Dermis microvascular lymphatic vessel endothelial cell (primary cell): ENCODE data around the gene SINHCAF. TPM values are rescaled to one million over a fixed set of nuclear protein-coding genes. Genes with fewer than 3 reads are reported as not detected.

Source experiments
- DNase-seq, 2 donors: peaks; one replicate each; pipeline versions ENCODE4 v3.0.0 to v3.0.0-alpha.2; 2010; ENCODE audit warnings: low read depth in 2 of 2
- total RNA-seq: library from RNA; depleted of rRNA; stranded (reverse); fragments of >200 nt; gene quantifications from 2 replicates; pipeline ENCODE4 v1.2.1, GENCODE V29; 2014

The SINHCAF gene
- total RNA-seq, 1 donor from 2014 or later: 43.0 TPM

DNA sequence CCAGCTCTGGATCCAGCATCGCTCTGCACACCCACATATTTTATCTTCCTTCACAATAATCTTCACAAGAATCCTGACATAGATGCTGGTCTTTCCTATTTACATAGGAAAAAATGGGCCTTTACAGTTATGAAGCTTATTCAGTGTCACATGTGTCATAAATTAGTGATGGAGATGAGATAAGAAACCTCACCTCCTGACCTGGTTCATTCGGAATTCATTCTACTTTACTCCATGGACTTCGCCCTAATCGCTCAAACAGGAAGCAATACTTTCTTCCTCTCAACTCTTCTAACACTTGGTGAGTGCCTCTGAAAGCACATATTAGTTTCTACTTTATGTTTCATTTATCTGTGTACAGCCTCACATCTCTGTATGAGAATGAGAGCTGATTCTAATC, 12.0 kb upstream of the SINHCAF start:
- no peak for DNase-seq

DNA sequence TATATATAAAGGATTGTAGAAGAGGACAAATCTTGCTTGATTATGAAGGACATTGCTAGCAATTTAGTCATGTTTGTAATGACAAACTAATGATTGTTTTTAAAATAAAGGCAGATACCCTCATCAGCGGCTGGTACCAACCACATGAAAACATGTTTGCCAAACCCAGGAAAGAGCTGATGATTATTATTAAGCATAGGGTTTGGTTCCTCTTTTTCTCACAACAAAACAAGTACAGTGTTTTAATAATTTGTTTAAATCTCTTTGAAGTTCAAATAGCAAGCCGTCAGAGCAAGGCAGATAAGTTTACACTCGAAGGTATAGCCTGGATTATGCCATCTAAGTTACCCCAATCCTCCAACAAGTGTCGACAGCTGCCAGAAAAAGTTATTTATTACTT, 5.3 kb upstream of the SINHCAF start:
- no peak for DNase-seq

DNA sequence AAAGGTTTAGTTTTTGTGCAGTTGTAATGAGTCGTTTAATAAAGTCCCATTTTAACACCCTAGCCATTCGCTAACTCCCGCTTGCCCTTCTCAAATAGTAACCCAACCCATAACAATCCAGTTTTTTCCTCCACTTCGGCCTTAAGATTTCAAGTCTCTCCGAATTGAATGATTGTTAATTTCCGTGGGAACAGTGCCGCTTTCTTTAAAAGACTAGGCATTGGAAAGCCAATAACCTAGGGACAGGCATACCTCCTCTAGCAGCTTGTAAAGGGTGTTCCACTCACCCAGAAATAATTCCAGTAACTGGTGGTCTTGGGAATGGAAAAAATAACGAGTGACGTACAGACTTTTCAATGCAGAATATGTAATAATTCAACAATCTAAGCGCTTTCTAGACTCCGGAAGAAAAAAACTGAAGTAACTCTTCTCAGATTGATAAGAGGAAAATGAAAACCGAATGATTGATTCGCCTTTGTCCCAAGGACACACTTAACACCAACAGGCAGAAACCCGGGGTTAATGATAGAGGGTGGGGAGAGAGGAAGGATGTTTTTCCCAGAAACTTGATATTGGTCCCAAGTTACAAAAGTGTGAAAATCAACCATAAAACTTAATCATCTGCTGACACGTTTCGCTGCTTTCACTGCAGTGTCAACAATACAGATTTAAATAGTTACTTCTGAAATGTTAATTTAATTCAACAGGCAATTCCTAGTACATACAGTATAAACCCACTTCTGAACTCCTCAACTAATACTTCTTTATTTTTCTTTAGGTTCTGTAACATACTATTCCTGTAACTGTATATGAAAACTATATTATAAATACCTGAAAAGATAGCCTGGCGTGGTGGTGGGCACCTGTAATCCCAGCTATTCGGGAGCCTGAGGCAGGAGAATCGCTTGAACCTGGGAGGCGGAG, 1.0 kb upstream of the SINHCAF start:
- DNase-seq: no peak

DNA sequence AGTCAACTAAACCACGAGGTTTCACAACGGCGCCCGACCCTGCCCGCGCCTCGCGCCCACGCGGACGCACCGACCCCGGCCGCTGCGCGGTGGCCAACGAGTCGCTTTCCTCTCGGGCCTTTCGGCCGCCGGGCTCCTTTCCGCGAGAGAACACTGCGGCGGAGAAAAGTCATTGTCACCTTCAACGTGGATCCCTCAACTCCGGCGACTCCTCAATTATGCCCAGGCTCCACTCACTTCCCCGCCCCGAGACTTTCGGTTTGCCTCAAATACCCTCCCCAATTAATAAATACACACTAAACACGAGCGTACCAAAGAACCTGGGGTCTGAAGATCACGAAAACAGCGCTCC, 450 bp downstream of the SINHCAF start:
- DNase-seq: no peak

DNA sequence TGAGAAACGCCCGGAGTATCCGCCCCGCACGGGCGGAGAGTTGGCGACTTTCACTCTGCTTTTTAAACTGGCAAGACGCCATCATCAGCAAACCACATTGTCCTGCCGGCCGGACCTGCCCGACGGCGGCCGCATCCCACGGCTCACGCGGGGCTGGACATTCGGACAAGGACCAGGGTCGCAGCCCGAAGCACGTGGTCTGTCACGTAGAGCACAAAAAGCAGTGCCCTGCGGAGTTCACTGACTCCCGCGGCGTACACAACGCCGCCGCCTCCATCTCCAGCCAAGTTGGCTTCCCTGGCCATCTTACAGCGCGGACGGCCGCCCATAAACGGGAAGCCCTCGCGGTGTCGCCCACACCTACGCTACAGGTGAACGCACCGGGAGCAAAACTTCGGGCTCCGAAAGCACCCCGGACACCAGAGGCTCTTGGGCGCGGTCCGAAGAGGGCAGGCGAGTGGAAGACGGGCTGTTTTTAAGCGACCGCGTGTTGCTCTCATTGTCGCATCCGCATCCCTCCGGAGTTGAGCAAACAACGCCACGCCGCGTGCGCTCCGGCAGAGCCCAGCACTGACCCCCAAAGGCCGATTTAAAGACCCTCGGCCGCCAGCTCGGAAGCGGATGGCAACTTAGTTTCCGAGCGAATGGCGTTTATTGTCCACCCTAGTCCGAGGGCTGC, 966 bp downstream of the SINHCAF start:
- DNase-seq: peak; percentile 51 to 63

DNA sequence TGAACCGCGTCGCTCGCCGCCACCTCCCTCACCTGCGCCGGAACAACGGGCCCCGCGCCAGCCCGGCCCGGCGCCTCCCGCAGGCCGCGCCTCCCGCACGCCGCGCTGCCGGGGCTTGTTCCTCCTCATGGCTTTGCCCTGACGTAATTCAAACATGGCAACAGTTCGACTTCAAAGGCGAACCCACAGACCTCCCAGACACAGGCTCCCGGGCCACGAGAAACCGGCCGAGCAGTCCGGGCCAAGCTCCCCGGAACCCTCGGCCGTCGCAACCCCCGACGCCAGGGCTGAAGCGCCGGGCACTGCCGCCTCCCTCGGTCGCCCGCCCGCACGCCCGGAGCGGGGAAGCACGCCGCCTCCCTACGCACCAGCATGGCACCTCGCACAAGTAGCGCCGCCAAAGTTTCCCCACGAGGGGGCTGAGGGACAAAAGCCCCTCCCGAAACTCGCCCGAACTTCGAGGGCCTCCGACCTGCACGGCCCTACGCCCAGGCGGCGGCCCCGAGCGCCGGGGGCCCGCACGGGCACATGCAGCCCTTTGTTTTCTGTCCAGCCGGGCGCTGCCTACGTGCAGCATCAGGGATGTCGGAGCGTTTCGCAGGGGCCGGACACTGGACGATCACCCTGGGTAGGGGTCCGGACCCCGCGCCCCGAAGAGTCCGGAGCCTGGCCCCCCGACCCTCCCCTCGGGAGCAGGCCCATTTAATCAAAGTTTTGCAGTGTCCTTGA, 1.7 kb downstream of the SINHCAF start:
- peak; percentile 61 to 81 for DNase-seq

DNA sequence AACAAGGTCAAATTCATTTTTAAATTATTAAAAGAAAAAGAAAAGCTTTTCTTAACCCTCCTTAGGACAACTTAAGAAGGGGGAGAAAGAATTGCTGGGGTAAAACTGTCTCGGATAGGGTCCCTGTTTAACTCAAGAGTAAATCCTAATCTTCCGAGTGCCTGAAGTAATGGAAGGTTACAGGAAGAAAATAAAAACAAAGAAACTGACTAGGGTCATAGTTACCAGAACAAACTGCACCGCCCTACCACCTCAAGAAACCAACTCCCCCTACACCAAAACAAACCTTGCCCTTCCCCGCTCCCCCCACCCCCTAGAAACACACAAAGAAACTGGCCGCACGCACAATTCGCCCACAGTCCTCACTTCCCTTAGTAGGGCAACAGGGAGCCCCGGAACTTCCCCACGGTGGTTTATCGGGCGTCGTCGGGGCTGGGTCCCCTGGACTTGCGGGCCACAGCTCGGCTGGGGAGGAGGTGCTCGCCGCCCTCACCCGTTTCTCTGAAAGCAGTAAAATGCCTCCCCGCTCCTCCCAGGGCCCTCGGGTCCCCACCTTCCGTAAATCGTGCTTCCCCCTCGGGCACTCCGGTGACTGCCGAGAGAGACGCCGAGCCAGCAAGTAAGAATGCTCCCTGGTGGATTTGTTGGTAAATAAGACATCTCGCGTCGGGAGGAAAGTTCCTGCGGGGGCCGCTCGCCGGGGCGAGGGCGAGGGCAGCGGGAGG, 2.4 kb downstream of the SINHCAF start:
- peak in 1 of 2 donors; percentile 23 for DNase-seq

DNA sequence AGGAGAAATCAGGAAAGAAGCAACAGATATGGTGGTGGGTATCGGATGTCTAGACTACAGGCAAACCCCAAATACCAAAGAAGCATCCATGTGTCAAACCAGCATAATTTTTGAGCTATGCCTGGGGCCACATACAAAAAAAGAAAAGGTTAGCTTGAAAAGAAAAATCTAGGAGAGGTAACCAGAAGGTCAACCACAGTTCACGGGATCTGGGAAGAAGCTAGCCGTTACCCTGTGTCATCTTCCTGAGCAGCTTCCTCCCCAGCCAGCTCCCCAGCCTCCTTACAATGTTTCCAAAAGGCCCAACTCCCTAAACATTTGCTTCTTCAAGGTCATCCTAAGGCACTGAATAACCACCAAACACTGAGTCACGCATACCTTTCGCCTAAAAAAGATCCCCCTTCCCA, 3.1 kb downstream of the SINHCAF start:
- DNase-seq: peak in 1 of 2 donors; percentile 57

DNA sequence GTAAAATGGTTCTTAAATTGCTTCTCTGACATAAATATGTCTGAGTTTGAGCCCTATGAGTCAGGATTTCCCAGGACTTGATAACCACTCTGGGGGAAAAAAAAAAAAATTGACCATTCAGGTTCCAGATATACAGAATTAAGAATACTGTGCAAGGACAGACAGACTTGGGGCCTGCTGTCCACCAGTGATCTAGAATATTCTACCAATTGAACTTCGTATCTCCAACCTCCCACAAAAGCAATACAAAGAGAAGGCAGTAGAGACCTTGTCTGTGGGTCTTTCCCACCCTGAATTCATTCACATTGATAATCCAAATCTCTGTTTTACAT, 4.1 kb downstream of the SINHCAF start:
- DNase-seq: peak in 1 of 2 donors; percentile 41

DNA sequence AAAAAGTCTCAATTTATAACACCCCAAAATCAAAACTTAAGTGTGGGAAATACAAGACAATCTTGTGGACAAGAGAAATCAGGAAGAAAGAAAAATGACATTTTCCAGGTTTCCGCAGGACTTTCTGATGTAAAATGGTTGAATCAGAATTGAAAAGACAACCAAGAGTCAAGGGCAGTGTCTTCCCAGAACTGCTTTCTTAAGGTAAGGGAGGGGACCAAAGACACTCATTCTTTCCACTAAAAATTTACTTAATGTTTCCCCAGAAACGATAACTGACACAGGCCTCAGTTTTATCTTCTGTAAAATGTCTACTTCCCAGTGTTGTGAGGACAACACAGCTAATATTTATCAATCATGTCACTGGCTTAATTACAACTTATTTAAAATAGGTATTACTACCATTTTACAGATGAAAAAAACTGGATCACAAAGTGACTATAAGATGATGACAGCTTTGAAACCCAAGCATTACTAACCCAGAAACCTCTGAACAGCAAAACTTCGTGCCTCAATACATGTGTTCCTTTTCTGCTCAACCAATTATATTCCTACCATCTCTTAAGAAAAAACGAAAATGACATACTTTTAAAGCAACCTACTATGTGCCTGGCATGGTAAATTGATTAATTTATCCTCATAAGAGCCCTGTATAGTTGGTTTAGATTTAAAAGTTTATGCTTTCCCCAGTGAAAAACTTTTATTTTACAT, 4.6 kb downstream of the SINHCAF start:
- DNase-seq: no peak

DNA sequence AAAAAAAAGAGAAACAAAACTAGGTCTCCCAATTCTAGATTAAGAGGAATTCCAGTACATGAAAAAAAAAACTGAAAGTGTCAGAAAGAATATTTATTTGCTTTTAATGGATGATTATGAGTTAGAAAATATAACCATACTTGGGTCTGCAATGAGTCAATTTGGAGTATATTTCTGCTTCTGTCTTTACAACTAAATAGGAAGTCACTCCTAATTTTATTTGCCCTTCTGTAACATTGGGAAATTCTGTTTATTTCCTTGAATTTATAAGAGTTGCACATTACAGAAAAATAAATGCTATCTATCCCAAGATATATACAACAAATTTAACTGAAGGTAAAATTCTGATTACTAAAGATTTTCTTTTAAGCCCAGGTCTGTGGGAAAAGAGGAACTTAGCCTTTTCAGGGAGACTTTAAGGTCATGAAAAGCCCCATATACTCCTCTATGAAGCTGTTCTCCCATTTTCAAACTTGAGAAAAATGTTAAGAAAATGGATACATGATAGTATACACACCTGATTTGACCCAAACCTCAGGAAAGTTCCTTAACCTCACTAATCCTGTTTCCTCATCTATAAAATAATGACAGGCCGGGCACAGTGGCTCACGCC, 7.2 kb downstream of the SINHCAF start:
- DNase-seq: no peak

DNA sequence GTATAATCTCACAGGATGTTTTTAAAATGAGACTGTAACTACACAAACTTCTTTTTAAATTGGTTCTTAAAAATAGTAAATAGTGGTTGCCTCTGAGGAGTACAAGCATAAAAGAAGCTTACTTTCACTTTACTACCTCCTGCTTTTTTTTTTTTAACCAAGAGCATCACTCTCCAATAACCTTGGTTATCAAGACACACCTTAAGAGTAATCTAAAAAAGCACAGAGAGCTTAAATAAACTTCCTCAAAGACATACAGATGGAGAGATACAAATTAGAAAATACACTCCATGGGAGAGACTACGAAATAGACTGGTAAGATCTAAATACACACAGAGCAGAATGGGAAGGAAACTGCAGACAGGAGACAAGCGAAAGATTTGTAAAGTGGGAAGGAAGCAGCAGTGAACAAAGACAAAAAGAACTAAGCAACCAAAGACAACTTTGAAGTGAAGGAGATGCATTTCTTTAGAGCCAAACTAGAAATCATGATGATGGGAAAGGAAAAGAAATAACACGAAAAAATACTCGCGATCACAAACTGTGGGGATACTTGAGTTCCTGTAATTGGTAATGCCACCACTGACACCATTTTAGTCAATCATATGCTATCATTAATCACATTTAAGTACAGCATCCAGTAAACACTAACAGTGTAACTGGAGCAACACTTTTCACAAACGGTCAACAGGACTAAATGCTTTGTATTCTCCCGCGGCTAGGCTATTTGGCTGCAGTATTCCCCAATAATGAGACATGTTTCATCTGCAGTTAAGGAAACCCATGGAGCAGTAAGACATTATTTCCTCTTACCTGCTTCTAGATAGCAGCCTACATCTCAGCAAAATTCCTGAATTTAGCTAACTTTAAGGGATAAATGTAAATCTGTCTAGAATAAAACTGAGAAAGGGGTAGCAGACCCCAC, 8.2 kb downstream of the SINHCAF start:
- peak in 1 of 2 donors; percentile 31 for DNase-seq

DNA sequence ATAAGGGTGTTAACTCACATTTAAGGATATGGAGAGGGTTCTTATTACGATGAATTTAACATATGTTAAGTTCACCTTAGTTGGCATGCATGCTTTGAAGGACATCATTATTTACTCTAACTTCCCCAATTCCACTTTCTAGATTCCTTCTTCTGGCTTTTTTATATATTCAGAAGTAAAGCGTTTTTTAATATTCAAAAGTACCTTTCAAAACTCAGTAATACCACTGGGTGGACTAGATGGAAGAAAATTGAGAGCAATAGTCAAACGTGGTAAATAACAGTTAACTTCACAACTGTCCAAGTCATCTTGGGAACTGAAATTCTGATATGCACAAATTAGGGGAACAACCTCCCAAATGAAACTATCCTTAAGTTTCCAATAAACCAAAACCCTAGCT, 9.1 kb downstream of the SINHCAF start:
- DNase-seq: no peak

DNA sequence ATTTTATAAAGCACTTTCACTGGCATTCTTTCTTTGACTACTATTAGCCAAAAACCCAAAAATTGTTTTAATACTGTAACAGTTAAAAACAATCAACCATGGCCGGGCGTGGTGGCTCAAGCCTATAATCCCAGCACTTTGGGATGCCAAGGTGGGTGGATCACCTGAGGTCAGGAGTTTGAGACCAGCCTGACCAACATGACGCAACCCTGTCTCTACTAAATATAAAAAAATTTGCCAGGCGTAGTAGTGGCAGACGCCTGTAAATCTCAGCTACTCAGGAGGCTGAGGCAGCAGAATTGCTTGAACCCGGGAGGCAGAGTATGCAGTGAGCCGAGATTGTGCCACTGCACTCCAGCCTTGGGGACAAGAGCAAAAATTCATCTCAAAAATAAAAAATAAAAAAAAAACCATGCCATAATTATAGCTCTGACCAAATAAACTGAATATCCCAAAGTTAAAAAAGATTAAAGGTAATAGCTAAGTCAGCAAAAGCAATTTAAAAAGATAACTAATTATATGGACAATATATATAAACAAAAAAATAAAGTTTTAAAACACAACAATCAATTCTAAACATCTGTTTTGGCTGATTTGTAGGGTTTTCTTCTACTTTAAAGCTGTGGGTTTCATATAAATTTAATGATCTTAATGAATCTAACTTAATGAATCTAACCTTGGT, 10.0 kb downstream of the SINHCAF start:
- DNase-seq: no peak

DNA sequence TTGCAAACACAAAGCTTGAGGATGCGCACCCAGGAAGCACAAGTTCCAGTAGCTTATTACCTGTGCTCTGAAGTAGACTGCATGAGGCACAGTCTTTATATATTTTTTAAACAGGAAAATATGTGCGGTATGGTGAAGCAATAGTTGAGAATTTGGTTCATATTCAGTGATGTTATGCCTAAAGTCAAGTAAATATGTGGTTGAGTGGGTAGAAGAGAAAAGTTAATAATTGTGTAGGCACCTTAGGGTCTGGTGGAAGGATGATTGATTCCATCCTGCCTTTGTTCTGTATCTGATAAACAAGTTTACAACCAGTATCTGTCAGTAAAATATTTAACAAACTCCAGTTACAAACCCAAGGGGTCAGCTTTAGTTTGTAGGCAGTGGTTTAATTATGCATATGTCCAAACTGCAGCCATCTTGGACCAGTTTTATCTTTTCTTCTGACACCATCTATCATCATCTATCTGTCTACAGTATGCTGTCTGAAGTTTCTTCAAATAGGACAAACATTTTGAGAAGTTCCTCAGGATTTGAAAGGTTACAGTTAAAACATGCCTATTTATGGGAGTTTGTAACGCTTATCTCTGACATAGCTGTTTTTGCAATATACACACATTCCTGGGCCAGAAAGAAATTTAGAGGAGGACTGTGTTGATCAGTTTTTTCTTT, 10.8 kb downstream of the SINHCAF start:
- peak in 1 of 2 donors; percentile 23 for DNase-seq

DNA sequence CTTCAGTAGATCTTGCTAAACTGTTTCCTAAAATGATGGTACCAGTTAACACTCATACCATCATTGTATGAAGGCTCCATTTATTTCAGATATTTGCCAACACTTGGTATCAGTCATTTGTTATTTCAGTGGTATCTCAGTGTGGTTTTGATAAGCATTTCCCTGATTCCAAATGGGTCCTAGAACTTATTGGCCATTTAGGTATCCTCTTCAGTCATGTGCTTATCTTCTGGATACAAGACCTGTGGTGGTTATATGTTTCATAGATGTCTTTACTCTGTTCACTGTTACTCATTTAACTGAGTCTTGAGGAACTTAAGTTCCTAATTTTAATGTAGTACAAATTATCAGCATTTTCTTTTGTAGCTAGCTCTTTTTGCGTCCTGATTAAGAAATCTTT, 13.5 kb downstream of the SINHCAF start:
- no peak for DNase-seq

DNA sequence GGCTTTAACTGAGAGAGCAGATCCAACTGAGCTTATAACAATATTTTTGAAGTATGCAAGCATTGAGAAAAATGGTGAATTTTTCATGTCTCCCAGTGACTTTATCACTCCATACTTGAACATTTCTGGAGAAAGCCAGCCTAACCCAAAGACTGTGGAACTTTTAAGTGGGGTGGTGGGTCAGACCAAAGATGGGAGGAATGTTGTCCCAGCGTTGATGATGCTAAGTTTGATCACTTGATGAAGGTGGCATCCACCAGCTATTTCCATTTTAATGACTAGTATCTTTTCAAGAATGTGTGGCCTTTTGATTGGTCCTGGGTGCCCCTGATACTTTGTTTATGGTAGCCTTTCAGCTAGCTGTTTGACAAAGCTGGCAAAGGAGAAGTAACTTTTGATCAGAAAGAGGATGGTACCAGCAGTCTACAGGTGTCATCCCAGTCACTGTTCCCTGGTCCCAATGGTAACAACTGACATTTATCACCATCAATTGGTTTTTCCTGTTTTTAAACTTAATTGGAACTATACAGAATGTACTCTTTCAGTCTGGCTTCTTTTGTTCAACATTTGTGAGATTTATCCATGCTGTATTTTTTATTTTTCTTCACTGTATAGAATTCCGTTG, 14.2 kb downstream of the SINHCAF start:
- no peak for DNase-seq

DNA sequence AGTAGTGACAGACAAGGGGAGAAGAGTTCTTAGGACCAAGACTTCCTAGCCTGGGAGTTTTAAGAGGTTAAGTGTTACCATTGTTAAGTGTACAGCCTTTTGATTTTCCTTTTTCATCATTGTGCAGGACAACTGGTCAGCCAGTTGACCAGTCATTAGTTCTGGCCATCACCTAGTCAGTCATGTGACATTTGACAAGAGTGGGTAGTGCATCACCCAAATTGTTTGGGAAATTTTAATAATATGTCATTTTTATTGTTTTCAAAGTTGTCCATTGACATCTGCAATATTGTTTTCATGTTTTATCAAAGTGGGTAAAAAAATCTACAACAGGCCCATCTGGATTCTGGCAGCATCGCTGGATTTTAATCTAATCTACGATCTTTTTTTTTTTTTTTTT, 15.5 kb downstream of the SINHCAF start:
- DNase-seq: no peak
